Vagina (tissue), 2 donors: Measurements from ENCODE around the gene EMILIN3. TPM values are rescaled to one million over a fixed set of nuclear protein-coding genes. Genes with fewer than 3 reads are reported as not detected.

ENCODE experiments used
- DNase-seq, 2 donors: peaks; one replicate each; pipeline ENCODE4 v3.0.0-alpha.2; 2017; ENCODE audit errors: extremely low spot score in 2 of 2
- H3K27ac ChIP-seq: fragments of 200-600 bp; sonication (generic); one replicate; pipeline ENCODE4 v1.5.1; 2019
- H3K27me3 ChIP-seq: fragments of 200-600 bp; sonication (generic); one replicate; pipeline ENCODE4 v1.5.1; 2019
- H3K36me3 ChIP-seq, 2 donors: fragments of 200-600 bp; sonication (generic); one replicate each; pipeline ENCODE4 v1.5.1; 2017 to 2019
- H3K4me1 ChIP-seq: fragments of 200-600 bp; sonication (generic); one replicate; pipeline ENCODE4 v1.5.1; 2019
- H3K4me3 ChIP-seq, 2 donors: fragments of 200-600 bp; sonication (generic); 1 replicate in 1 of 2; 2 replicates in 1 of 2; pipeline ENCODE4 v1.5.1; 2016 to 2019
- H3K9me3 ChIP-seq: fragments of 200-600 bp; sonication (generic); one replicate; pipeline ENCODE4 v1.5.1; 2019
- CTCF ChIP-seq, 3 experiments: fragments of 450-650 bp in 2 of 3; fragments of 200-600 bp in 1 of 3; sonication (generic) in 1 of 3; IDR thresholded peaks; one replicate each; pipeline ENCODE4 v1.5.1; 2017 to 2019; ENCODE audit warnings: antibody characterized with exemption in 3 of 3, mild to moderate bottlenecking in 2 of 3, moderate library complexity in 2 of 3
- POLR2A ChIP-seq, 2 donors: fragments of 450-650 bp; IDR thresholded peaks; one replicate each; pipeline ENCODE4 v1.6.1; 2017; ENCODE audit warnings: antibody characterized with exemption in 2 of 2, mild to moderate bottlenecking in 2 of 2, moderate library complexity in 2 of 2
- POLR2AphosphoS5 ChIP-seq, 2 donors: sonication (generic); formaldehyde crosslinking; IDR thresholded peaks; one replicate each; pipeline ENCODE4 v1.9.0; 2017; ENCODE audit warnings: antibody characterized with exemption in 2 of 2, mild to moderate bottlenecking in 2 of 2, low read depth in 1 of 2; ENCODE audit not compliant: insufficient read depth in 1 of 2
- intact Hi-C: fragments of 100-400 bp; cut with DNase I; formaldehyde crosslinking; loops from one replicate; pipeline ENCODE4 v1.15.1; 2023
- total RNA-seq: library from RNA; depleted of rRNA; stranded (reverse); fragments of >200 nt; gene quantifications from one replicate; pipeline ENCODE4 v1.2.3, GENCODE V29; 2016

Gene EMILIN3
- total RNA-seq, 1 donor from 2014 or later: 5.6 TPM

- TF ChIP-seq CTCF (IDR thresholded peaks at IDR 0.05): no peak
- TF ChIP-seq POLR2A (IDR thresholded peaks at IDR 0.05): no peak
- no peak for TF ChIP-seq POLR2AphosphoS5 (IDR thresholded peaks at IDR 0.05; ENCODE audit: insufficient read depth in 1 of 2, low read depth in 1 of 2)
- Histone ChIP-seq H3K4me1 (peaks cover 26% of the 10 kb centered on the region), H3K27ac (no peak overlapping the region), H3K4me3 (no peak overlapping the region), H3K9me3 (no peaks in the 10 kb centered on the region), H3K36me3 (no peaks in the 10 kb centered on the region), H3K27me3 (no peaks in the 10 kb centered on the region)
- intact Hi-C loops: no loop called here
- DNase-seq: no peak
Observed at GRCh38 chr20:41320441-41320840, 46.2 kb downstream of the EMILIN3 start.

- Histone ChIP-seq H3K27ac (peak overlapping the region; percentile 84), H3K4me3 (peak overlapping the region; percentile 85 to 95), H3K36me3 (no peaks in the 10 kb centered on the region), H3K27me3 (no peaks in the 10 kb centered on the region), H3K9me3 (no peaks in the 10 kb centered on the region), H3K4me1 (peaks cover 38% of the 10 kb centered on the region)
- intact Hi-C loops: loop anchor here (5.0 kb wide), 1 partner anchor 71 kb away; no protein-coding TSS in a partner anchor
- TF ChIP-seq POLR2AphosphoS5 (IDR thresholded peaks at IDR 0.05; ENCODE audit: insufficient read depth in 1 of 2, low read depth in 1 of 2) (no peak), CTCF (IDR thresholded peaks at IDR 0.05) (no peak), POLR2A (IDR thresholded peaks at IDR 0.05) (no peak)
- peak in 1 of 2 donors; percentile 77 for DNase-seq
Observed at GRCh38 chr20:41318271-41318649, 48.4 kb downstream of the EMILIN3 start.

- Histone ChIP-seq H3K4me1 (peaks cover 38% of the 10 kb centered on the region), H3K9me3 (no peaks in the 10 kb centered on the region), H3K4me3 (peak within 1 kb of the TSS; percentile 85 to 95), H3K27me3 (no peaks in the 10 kb centered on the region), H3K27ac (peak within 1 kb of the TSS; percentile 88), H3K36me3 (no peaks in the 10 kb centered on the region)
- intact Hi-C loops: loop anchor here (5.0 kb wide), 1 partner anchor 70 kb away; no protein-coding TSS in a partner anchor
- DNase-seq: peak in 1 of 2 donors; percentile 96
- no peak for TF ChIP-seq CTCF (IDR thresholded peaks at IDR 0.05)
- TF ChIP-seq POLR2A (IDR thresholded peaks at IDR 0.05): peak in 1 of 2 donors; percentile 35
- TF ChIP-seq POLR2AphosphoS5 (IDR thresholded peaks at IDR 0.05; ENCODE audit: insufficient read depth in 1 of 2, low read depth in 1 of 2): peak; percentile 55 to 85
Observed at GRCh38 chr20:41317546-41318270, 48.9 kb downstream of the EMILIN3 start, which contains the start of gene ZHX3. Gene ZHX3, minus strand, starts transcription at chr20:41317731. Its CDS starts 112,815 bp downstream, at chr20:41204916.

- H3K4me1 ChIP-seq: peaks cover 38% of the 10 kb centered on the region
- no peaks in the 10 kb centered on the region for H3K36me3 ChIP-seq
- peak overlapping the region; percentile 85 to 95 for H3K4me3 ChIP-seq
- H3K27me3 ChIP-seq: no peaks in the 10 kb centered on the region
- DNase-seq: peak in 1 of 2 donors; percentile 87
- peak overlapping the region; percentile 88 for H3K27ac ChIP-seq
- TF ChIP-seq POLR2AphosphoS5 (IDR thresholded peaks at IDR 0.05; ENCODE audit: insufficient read depth in 1 of 2, low read depth in 1 of 2) (peak in 1 of 2 donors; percentile 66), CTCF (IDR thresholded peaks at IDR 0.05) (no peak), POLR2A (IDR thresholded peaks at IDR 0.05) (peak in 1 of 2 donors; percentile 2)
- H3K9me3 ChIP-seq: no peaks in the 10 kb centered on the region
- intact Hi-C loops: loop anchor here (5.0 kb wide), 1 partner anchor 70 kb away; no protein-coding TSS in a partner anchor
Observed at GRCh38 chr20:41316602-41317545, 49.7 kb downstream of the EMILIN3 start.
